ENCODE results near the gene CASTOR2. TPM values are rescaled to one million over a fixed set of nuclear protein-coding genes. Genes with fewer than 3 reads are reported as not detected.
"Not testable (repeated sequence)": the region's sequence is repeated elsewhere in the genome, so short reads cannot be mapped to it uniquely, and the experiment has no call there.

The CASTOR2 gene
- total RNA-seq, 1 experiment from 2014 or later = 3.7 TPM

- in situ Hi-C loops (cut with HindIII; ENCODE audit: low pct_unique_long_range_greater_than_20kb, low sequenced_read_pairs); DNase-seq (ENCODE audit: low read depth): not testable (repeated sequence)
These were observed 13.0 kb downstream of the CASTOR2 start for GRCh38 chr7:74977523-74977922.

DNA sequence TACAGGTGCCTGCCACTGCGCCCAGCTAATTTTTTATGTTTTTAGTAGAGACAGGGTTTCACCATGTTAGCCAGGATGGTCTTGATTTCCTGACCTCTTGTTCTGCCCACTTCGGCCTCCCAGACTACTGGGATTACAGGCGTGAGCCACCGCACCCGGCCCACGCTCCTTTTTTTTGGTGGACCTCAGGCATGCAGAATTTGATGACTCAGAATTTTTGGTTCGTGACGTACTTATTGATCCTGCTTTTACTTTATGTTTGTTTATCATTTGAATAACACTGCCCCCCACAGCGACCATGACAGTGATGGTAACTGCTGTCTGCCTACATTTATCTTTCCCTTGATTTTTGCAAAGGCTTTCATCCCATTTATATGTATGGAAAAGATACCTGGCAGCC, 23.9 kb downstream of the CASTOR2 start:
- DNase-seq (ENCODE audit: low read depth); in situ Hi-C loops (cut with HindIII; ENCODE audit: low pct_unique_long_range_greater_than_20kb, low sequenced_read_pairs): not testable (repeated sequence)

DNA sequence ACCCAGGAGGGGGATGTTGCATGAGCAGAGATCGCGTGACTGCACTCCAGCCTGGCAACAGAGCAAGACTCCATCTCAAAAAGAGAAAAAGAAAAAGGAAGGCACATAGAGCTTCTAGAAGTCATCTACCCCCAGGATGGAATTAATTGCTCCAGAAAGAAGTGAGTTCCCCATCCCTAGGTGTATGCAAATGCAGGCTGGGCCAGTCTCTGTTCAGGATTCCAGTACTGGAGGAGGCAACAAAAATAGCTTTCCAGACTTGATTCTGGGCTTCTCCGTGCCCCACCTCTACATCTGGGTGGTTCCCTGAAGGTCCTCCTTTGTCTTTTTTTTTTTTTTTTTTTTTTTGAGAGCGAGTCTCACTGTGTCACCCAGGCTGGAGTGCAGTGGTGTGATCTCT, 28.6 kb downstream of the CASTOR2 start:
- DNase-seq (ENCODE audit: low read depth) = no peak
- in situ Hi-C loops (cut with HindIII; ENCODE audit: low pct_unique_long_range_greater_than_20kb, low sequenced_read_pairs) = no loop called here

DNA sequence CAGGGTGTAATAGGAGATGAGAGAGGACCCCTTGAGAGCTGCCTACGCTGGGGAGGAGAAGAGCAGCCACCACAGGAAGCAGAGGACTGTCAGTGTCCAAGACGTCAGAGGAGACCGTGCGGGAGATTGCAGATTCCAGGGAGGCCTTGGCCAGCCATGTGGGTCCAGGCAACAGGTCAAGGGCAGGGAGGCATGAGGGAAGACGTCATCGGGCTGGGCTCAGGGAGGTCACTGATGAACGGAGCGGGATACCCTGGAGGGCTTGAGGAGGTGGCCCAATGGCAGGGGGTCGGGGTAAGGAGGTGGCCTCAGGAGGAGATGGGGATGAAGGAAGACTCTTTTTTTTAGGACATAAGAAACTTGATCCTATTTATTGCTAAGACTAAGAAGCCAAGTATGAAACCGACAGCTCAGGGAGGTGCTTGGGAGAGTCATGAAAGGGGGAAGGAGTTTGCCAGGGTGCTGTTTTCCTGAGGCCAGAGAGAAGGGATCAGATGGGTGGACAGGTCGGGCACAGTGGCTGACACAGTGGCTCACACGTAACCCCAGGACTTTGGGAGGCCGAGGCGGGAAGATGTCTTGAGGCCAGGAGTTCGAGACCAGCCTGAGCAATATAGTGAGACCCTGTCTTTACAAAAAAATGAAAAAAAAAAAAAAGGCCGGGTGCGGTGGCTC, 30.5 kb downstream of the CASTOR2 start:
- DNase-seq (ENCODE audit: low read depth) = peak; percentile 73
- in situ Hi-C loops (cut with HindIII; ENCODE audit: low pct_unique_long_range_greater_than_20kb, low sequenced_read_pairs) = not testable (repeated sequence)

GRCh38 chr7:74996361-74996760, 31.9 kb downstream of the CASTOR2 start:
- in situ Hi-C loops (cut with HindIII; ENCODE audit: low pct_unique_long_range_greater_than_20kb, low sequenced_read_pairs) = not testable (repeated sequence)
- peak; percentile 50 for DNase-seq (ENCODE audit: low read depth)

DNA sequence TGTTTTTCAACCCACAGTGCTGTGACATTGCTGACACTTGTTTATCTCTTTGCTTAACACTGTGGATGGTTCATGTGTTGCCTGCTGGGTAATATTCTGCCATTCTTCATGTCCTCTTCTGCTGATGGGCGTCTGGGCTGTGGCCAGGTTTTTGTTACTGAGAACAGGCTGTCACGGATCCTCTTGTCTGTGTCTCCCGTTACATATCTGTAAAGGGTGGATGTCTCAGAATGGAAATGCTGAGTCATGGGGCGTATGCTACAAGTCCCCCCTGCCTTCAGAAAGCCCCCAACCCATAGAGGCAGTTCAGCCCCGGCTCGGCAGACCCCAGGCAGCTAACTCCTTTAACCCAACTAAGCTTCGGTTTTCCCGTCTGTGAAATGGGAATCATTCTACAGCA, 33.3 kb downstream of the CASTOR2 start:
- DNase-seq (ENCODE audit: low read depth); in situ Hi-C loops (cut with HindIII; ENCODE audit: low pct_unique_long_range_greater_than_20kb, low sequenced_read_pairs): not testable (repeated sequence)

DNA sequence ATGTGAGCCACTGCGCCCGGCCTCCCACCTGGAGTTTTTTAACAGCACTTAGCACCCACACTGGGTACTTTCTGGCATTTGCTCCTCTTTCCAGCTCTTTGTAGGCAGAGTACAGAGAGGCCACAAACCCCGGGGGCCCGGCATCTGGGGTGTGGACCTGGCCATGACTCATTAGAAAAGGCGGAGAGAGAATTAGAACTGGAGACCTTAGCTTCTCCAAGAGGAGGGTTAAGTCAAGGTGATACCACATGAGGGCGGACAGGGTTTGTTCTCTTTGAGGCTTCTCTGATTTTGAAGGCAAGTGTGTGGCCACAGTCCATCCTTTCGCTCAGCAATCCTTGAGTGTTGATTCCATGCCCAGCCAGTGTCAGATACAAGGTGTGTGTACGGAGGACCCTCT, 36.9 kb downstream of the CASTOR2 start:
- in situ Hi-C loops (cut with HindIII; ENCODE audit: low pct_unique_long_range_greater_than_20kb, low sequenced_read_pairs); DNase-seq (ENCODE audit: low read depth): not testable (repeated sequence)

DNA sequence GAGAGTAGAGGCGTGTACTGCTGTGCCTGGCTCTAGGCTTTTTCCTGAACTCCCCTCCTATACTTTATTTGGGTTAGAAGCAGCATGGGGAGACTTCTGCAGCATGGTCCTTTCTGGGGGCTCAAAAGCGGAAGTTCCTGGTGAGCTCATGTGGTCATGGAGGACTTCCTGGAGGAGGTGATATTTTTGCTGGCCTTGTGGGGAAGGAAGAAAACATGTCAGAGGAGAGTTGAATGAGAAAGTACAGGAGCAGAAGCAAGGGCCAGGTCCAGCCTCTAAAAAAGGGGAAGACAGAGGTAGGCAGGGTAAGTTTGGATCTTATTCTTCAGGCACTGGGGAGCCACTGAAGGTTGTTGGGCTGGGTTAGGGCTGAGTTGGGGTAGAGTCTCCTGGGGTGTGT, 45.5 kb downstream of the CASTOR2 start:
- in situ Hi-C loops (cut with HindIII; ENCODE audit: low pct_unique_long_range_greater_than_20kb, low sequenced_read_pairs) = no loop called here

DNA sequence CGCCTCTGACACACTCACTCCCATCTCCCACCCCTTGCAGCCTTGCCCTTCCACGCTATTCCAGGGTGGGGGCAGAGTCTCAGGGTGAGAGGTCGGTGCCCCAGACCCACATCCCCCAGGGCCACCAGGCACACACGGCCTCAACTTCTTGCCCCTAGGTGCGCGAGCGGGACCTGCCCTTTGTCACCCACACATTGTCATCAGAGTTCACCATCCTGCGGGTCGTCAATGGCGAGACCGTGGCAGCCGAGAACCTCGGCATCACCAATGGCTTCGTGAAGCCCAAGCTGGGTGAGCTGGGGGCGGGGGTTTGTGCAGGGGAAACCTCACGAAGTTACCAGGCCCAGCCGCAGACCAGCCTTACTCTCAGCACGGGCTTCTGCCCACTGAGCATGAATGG, 53.3 kb downstream of the CASTOR2 start:
- DNase-seq (ENCODE audit: low read depth) = no peak
- in situ Hi-C loops (cut with HindIII; ENCODE audit: low pct_unique_long_range_greater_than_20kb, low sequenced_read_pairs) = no loop called here

More for the DNA sequence above, 45.5 kb downstream of the CASTOR2 start:
- DNase-seq (ENCODE audit: low read depth) = no peak

- DNase-seq (ENCODE audit: low read depth) = no peak
- in situ Hi-C loops (cut with HindIII; ENCODE audit: low pct_unique_long_range_greater_than_20kb, low sequenced_read_pairs) = no loop called here
These were observed 54.3 kb downstream of the CASTOR2 start for GRCh38 chr7:75018570-75019364.

- DNase-seq (ENCODE audit: low read depth) = no peak
- in situ Hi-C loops (cut with HindIII; ENCODE audit: low pct_unique_long_range_greater_than_20kb, low sequenced_read_pairs) = no loop called here
These were observed 55.3 kb downstream of the CASTOR2 start for GRCh38 chr7:75019800-75020199.

DNA sequence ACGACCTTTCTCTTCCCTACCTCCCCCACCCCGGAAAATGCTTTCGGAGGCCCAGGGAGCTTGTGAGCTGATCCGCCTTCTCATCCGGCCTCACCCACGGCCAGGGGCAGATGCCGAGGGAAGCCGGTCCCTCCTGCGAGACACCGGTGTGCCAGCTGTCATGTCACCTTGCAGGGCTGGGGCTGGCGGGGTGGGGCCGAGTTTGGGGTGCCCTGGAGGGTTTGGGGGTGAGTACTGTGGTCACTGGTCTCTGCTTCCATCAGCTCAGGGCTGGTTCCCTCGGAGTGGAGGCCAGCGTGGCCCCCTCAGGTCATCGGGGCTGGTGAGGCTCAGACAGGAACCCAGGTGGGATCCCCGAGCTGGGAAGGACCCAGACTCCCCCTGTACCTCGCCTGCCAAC, 60.4 kb downstream of the CASTOR2 start:
- in situ Hi-C loops (cut with HindIII; ENCODE audit: low pct_unique_long_range_greater_than_20kb, low sequenced_read_pairs) = no loop called here
- no peak for DNase-seq (ENCODE audit: low read depth)

DNA sequence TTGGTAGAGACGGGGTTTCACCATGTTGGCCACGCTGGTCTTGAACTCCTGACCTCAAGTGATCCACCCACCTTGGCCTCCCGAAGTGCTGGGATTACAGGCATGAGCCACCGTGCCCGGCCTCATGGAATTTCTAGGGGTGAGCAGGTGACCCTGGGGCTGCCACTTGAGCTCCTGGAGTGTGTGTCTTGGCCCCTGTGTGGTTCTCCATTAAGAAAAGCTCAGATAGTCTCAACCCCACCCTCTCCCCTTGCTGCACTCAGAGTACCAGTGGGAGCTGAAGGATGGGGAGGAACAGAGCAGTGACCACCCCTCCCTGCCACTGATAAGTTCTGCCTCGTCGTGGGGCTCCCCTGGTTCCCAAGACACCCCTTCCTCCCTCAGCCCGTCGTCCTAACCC, 63.8 kb downstream of the CASTOR2 start:
- DNase-seq (ENCODE audit: low read depth) = no peak
- in situ Hi-C loops (cut with HindIII; ENCODE audit: low pct_unique_long_range_greater_than_20kb, low sequenced_read_pairs) = no loop called here

GRCh38 chr7:75033064-75033463, 68.6 kb downstream of the CASTOR2 start:
- DNase-seq (ENCODE audit: low read depth) = no peak
- in situ Hi-C loops (cut with HindIII; ENCODE audit: low pct_unique_long_range_greater_than_20kb, low sequenced_read_pairs) = no loop called here

DNA sequence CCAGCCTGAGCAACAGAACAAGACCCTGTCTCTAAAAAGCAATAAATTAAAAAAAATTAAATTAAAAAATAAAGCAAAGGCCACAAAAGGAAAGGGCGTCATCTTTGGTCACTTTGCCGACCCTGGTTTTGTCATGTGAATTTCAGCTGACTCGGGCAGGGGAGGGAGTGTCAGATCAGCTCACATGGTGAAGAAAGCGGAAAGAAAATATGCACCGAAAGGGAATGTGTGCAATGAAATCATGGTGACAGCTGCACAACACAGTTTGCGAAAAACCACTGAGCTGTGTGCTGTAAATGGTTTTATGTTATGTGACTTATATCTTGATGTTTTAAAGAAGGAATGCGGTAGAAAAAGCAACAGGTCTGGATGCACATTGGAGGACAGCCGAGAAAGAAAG, 69.3 kb downstream of the CASTOR2 start:
- in situ Hi-C loops (cut with HindIII; ENCODE audit: low pct_unique_long_range_greater_than_20kb, low sequenced_read_pairs) = no loop called here
- no peak for DNase-seq (ENCODE audit: low read depth)

DNA sequence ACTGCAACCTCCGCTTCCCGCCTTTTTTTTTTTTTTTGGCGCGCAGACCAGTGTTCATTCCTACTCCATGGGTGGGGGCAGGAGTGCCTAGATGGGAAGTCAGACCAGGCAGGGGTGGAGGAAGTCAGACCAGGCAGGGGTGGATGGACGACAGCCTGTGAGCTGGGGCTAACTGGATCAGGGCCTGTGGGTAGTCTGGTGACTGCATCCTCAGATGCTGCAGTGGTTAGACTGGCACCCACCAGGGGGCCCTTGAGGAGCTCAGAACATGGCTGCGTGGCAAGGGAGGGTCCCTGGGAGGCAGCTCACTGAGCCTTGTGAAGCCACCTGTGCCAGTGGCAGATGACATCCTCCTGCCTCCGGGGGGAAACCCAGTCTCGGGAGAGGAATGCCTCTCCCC, 74.0 kb downstream of the CASTOR2 start:
- in situ Hi-C loops (cut with HindIII; ENCODE audit: low pct_unique_long_range_greater_than_20kb, low sequenced_read_pairs) = no loop called here
- no peak for DNase-seq (ENCODE audit: low read depth)

- in situ Hi-C loops (cut with HindIII; ENCODE audit: low pct_unique_long_range_greater_than_20kb, low sequenced_read_pairs) = no loop called here
- DNase-seq (ENCODE audit: low read depth) = no peak
These were observed 74.7 kb downstream of the CASTOR2 start for GRCh38 chr7:75039166-75039565.

GRCh38 chr7:75039709-75040108, 75.2 kb downstream of the CASTOR2 start:
- in situ Hi-C loops (cut with HindIII; ENCODE audit: low pct_unique_long_range_greater_than_20kb, low sequenced_read_pairs) = no loop called here
- DNase-seq (ENCODE audit: low read depth) = no peak

DNA sequence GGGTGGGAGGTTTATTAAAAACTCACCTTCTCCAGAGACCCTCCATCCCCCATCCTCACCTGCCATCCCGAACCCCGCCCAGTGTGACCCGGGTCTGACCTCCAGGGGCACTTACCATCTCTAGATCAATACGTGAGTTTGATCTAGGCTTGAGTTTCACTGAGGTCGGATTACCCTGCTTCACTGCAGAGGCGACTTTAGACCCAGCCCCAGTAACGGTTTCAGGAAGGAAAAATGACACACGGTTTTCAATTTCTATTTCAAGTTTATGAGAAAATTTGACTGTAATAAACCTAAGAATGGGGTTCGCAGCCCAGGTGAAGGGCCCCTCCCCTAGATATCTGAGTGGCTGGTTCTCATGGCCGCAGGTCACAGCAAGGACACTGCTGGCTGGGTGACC, 76.0 kb downstream of the CASTOR2 start:
- DNase-seq (ENCODE audit: low read depth) = no peak
- in situ Hi-C loops (cut with HindIII; ENCODE audit: low pct_unique_long_range_greater_than_20kb, low sequenced_read_pairs) = no loop called here

DNA sequence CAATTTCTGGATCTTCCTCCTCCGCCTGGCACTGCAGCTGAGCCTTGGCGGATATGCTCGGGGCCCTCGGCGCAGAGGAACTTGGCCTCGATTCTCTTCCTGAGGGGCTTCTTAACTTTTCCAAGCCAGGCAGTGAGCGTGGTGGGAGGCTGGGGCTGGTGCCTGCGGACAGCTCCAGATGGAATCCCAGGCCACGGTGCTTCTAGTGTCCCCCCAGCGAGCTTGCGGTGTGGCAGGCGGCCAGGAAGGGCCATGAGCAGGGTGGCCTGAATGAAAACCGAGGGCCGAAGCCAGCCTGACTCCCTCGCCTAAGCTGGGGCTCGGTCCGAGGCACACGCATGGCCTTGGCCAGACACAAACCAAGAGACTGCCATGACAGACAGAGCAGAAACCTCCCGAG, 77.8 kb downstream of the CASTOR2 start:
- no peak for DNase-seq (ENCODE audit: low read depth)
- in situ Hi-C loops (cut with HindIII; ENCODE audit: low pct_unique_long_range_greater_than_20kb, low sequenced_read_pairs) = no loop called here

Data from Caki2 (cell line).